ENCODE measurements around the gene GRIN3A.

Gene GRIN3A

GRCh38 chr9:101601904-101602765 is 136.3 kb downstream of the GRIN3A start:
- H3K9me3 ChIP-seq (ENCODE audit: low read length), result no peaks in the 10 kb centered on the region
- H3F3A ChIP-seq (ENCODE audit: insufficient read depth, low read length), result no peaks in the 10 kb centered on the region
- no peaks in the 10 kb centered on the region for H3K36me3 ChIP-seq (ENCODE audit: insufficient read depth, low read length)
- no peaks in the 10 kb centered on the region for H3K4me1 ChIP-seq (ENCODE audit: insufficient read depth, low read length, severe bottlenecking)
- no peak overlapping the region for H3K4me2 ChIP-seq (ENCODE audit: low read length)
- H3K27me3 ChIP-seq (ENCODE audit: insufficient read depth, low read length), result no peaks in the 10 kb centered on the region
- H2AFZ ChIP-seq (ENCODE audit: low read length), result no peak overlapping the region
- H3K27ac ChIP-seq (ENCODE audit: low read depth, low read length, poor library complexity, severe bottlenecking), result no peak overlapping the region
- H3K79me2 ChIP-seq (ENCODE audit: insufficient read depth, low read length), result no peaks in the 10 kb centered on the region
- H3K9me2 ChIP-seq (ENCODE audit: low read depth, low read length), result no peaks in the 10 kb centered on the region
- H3K9ac ChIP-seq (ENCODE audit: low read length), result no peak overlapping the region
- no peaks in the 10 kb centered on the region for H4K20me1 ChIP-seq (ENCODE audit: insufficient read depth, low read length)
- TF ChIP-seq, protein P1, sequence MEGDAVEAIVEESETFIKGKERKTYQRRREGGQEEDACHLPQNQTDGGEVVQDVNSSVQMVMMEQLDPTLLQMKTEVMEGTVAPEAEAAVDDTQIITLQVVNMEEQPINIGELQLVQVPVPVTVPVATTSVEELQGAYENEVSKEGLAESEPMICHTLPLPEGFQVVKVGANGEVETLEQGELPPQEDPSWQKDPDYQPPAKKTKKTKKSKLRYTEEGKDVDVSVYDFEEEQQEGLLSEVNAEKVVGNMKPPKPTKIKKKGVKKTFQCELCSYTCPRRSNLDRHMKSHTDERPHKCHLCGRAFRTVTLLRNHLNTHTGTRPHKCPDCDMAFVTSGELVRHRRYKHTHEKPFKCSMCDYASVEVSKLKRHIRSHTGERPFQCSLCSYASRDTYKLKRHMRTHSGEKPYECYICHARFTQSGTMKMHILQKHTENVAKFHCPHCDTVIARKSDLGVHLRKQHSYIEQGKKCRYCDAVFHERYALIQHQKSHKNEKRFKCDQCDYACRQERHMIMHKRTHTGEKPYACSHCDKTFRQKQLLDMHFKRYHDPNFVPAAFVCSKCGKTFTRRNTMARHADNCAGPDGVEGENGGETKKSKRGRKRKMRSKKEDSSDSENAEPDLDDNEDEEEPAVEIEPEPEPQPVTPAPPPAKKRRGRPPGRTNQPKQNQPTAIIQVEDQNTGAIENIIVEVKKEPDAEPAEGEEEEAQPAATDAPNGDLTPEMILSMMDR (IDR thresholded peaks at IDR 0.05; ENCODE audit: low read length), result peak; percentile 70
- TF ChIP-seq EZH2 (IDR thresholded peaks at IDR 0.05; ENCODE audit: borderline replicate concordance, low read length), result no peak
- no peak overlapping the region for H3K4me3 ChIP-seq (ENCODE audit: low read depth, low read length, poor library complexity, severe bottlenecking)

- Histone ChIP-seq H3K27me3 (ENCODE audit: insufficient read depth, low read length) (no peaks in the 10 kb centered on the region), H3K4me3 (ENCODE audit: low read depth, low read length, poor library complexity, severe bottlenecking) (no peak within 1 kb of the TSS), H3K4me1 (ENCODE audit: insufficient read depth, low read length, severe bottlenecking) (no peaks in the 10 kb centered on the region), H3K79me2 (ENCODE audit: insufficient read depth, low read length) (no peaks in the 10 kb centered on the region), H3K9me2 (ENCODE audit: low read depth, low read length) (no peaks in the 10 kb centered on the region), H3F3A (ENCODE audit: insufficient read depth, low read length) (no peaks in the 10 kb centered on the region), H3K9ac (ENCODE audit: low read length) (no peak within 1 kb of the TSS), H4K20me1 (ENCODE audit: insufficient read depth, low read length) (no peaks in the 10 kb centered on the region), H3K27ac (ENCODE audit: low read depth, low read length, poor library complexity, severe bottlenecking) (no peak within 1 kb of the TSS), H3K36me3 (ENCODE audit: insufficient read depth, low read length) (no peaks in the 10 kb centered on the region), H3K9me3 (ENCODE audit: low read length) (no peaks in the 10 kb centered on the region), H2AFZ (ENCODE audit: low read length) (no peak within 1 kb of the TSS), H3K4me2 (ENCODE audit: low read length) (no peak within 1 kb of the TSS)
- TF ChIP-seq, protein P1 (IDR thresholded peaks at IDR 0.05; ENCODE audit: low read length), result no peak
- no peak for TF ChIP-seq EZH2 (IDR thresholded peaks at IDR 0.05; ENCODE audit: borderline replicate concordance, low read length)
Observed at GRCh38 chr9:101594796-101595195, 143.7 kb downstream of the GRIN3A start, which contains the start of gene PPP3R2. Gene PPP3R2, minus strand, starts transcription at chr9:101594969. Its CDS starts 48 bp downstream, at chr9:101594921.

- no peaks in the 10 kb centered on the region for H3K9me2 ChIP-seq (ENCODE audit: low read depth, low read length)
- no peak overlapping the region for H3K4me3 ChIP-seq (ENCODE audit: low read depth, low read length, poor library complexity, severe bottlenecking)
- no peak overlapping the region for H3K4me2 ChIP-seq (ENCODE audit: low read length)
- no peaks in the 10 kb centered on the region for H3K27me3 ChIP-seq (ENCODE audit: insufficient read depth, low read length)
- no peak overlapping the region for H2AFZ ChIP-seq (ENCODE audit: low read length)
- H3F3A ChIP-seq (ENCODE audit: insufficient read depth, low read length), result no peaks in the 10 kb centered on the region
- no peaks in the 10 kb centered on the region for H3K79me2 ChIP-seq (ENCODE audit: insufficient read depth, low read length)
- H3K27ac ChIP-seq (ENCODE audit: low read depth, low read length, poor library complexity, severe bottlenecking), result no peak overlapping the region
- H3K36me3 ChIP-seq (ENCODE audit: insufficient read depth, low read length), result no peaks in the 10 kb centered on the region
- no peaks in the 10 kb centered on the region for H3K4me1 ChIP-seq (ENCODE audit: insufficient read depth, low read length, severe bottlenecking)
- H4K20me1 ChIP-seq (ENCODE audit: insufficient read depth, low read length), result no peaks in the 10 kb centered on the region
- TF ChIP-seq, protein P1 (IDR thresholded peaks at IDR 0.05; ENCODE audit: low read length), result no peak
- no peak for TF ChIP-seq EZH2 (IDR thresholded peaks at IDR 0.05; ENCODE audit: borderline replicate concordance, low read length)
- no peaks in the 10 kb centered on the region for H3K9me3 ChIP-seq (ENCODE audit: low read length)
- H3K9ac ChIP-seq (ENCODE audit: low read length), result no peak overlapping the region
Observed at GRCh38 chr9:101593345-101593744, 145.1 kb downstream of the GRIN3A start.
